GM19455 (cell line): Measurements from ENCODE around the gene MXD4.
"Not testable (repeated sequence)": the region's sequence is repeated elsewhere in the genome, so short reads cannot be mapped to it uniquely, and the experiment has no call there.

Experiments used
- ATAC-seq: cut with Tn5 transposase; IDR thresholded peaks from one replicate; pipeline ENCODE4 v1.9.1; 2021; ENCODE audit not compliant: unreplicated experiment

Gene MXD4

DNA sequence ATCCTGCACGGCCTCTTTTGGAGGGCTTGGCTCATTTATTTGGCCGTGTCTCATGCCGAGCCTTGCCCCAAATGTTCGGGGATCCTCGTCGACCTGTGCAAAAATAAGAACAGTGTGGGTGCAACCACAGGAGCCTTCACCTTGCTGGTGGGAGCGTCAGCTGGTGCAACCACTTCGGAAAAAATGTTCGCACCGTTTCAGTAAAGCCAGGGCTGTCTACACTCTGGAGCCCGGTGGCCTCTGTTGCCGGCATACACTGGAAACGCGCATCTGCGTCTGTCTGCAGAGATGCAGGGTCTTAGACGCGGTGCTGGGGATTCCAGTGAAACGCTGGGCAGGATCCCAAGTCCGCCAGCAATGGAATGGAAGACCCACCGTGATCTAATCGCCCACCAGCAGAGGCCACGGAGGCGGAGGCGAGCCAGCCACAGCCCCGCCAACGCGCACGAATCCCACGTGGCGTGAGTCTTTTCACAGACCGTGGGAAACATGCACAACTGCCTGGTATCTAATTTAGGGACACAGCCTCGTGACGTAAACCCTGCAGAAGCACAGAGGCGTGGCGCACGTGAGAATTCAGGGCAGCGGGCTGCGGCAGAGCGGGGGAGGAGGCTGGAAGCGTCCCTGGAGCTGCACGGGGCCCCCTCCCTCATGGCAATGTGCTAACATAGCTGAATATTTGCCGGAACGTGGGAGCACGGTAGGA, 13.8 kb upstream of the MXD4 start:
- ATAC-seq = no peak

DNA sequence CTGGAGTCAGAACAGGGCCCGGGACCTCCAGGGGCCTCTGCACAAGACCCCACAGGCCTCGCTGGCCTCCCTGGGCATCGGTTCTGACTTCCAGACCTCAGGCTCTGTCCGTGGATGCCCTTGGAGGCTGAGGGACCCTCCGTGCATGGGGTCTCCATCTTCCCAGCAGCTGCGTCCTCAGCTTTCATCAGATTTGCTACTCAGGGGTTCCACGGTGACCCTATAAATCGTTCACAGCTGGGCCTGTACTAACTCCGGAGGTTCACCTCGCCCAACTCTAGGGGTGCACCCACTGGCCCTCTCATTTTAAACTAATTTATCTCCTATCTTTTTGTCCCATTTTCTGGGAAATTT, 13.1 kb upstream of the MXD4 start:
- not testable (repeated sequence) for ATAC-seq

DNA sequence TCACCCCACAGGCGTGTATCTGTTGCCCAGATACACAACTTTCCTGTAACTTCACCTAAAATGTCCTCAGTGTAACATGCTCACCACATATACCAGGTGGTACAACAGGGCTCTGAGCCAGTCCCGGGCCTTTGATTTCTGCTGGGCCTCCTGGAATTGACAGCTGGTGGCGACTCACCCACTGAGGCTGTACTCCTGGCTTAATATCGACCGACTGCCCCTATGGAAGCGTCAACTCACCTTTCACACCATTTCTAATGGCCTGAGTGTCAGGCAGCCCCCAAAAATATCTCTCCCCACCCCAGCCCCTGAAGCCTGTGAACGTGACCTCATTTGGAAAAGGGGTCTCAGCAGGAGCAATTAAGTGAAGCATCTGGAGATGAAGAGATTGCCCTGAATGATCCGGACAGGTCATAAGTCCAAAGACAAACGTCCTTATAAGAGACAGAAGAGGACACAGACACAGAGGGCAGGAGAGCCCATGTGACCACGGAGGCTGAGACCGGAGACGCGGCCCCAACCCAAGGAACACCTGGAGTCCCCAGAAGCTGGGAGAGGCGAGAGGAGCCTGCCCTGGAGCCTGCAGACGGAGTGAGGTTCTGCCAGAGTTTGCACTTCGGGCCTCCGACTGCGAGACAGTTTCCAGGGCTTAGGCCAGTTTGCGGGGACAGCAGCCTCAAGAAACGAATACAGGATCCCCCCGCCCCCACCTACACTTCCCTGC, 12.6 kb upstream of the MXD4 start:
- ATAC-seq = no peak

DNA sequence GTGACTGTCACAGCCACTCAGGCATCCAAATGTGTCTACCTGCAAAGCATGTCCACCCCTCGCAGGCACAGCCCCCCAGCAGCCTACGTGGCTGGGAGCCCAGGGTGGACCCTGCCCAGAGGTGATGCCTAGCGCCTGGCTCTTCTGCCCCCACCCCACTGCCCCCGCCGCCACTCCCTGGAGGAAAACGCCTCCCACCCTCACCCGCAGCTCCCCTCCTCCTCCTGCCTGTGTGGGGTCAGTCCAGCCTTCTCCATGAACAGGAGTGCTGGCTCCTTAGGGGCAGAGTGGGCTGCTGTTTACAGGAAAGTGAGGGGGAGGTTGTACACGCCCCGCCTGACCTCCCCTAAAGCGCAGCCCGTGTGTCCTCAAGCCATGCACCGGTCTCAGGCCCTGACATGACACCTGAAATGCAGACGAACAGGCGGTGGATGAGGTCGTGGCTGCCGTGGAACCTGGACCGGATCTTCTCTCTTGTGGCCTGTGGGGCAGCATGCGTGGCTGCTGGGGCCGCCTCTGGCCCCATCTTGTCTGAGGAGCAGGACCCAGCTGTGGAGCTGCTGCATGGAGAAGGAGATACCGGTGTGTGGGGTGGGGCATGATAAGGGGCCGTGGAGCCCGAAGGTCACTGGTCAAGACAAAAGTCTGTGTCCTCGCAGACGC, 11.9 kb upstream of the MXD4 start:
- no peak for ATAC-seq

DNA sequence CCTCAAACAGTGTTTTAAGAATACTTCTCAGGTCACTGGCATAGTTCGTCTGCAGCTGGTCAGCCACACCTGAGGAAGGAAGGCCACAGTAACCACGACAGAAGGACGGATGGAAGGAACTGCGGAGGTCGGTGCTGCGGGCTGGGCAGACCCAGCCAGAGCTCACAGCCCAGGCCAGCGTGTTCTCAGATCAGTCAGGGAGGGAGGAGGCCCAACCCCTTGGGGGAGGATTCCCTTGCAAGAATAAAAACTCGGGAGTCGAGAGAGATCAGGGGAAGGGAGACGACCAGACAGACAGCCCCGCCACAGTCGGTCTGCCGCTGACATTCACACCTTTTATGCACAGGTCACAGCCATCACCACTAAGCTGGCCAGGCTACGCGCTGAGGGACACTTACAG, 11.3 kb upstream of the MXD4 start:
- ATAC-seq = no peak

DNA sequence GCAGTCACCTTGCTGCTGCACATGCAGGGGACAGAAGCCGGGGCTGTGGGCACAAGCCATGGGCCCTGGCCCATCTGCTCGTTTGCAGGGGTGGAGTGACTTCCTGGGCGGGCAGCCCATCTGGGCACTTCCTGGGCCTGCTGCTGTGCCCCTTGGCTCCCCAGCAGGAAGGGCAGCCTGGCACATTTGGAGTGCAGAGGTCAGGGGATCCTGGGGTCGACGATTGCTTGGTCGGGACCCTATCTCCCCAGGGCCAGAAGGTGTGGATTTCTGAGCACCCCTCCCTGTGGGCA, 10.9 kb upstream of the MXD4 start:
- ATAC-seq = no peak

DNA sequence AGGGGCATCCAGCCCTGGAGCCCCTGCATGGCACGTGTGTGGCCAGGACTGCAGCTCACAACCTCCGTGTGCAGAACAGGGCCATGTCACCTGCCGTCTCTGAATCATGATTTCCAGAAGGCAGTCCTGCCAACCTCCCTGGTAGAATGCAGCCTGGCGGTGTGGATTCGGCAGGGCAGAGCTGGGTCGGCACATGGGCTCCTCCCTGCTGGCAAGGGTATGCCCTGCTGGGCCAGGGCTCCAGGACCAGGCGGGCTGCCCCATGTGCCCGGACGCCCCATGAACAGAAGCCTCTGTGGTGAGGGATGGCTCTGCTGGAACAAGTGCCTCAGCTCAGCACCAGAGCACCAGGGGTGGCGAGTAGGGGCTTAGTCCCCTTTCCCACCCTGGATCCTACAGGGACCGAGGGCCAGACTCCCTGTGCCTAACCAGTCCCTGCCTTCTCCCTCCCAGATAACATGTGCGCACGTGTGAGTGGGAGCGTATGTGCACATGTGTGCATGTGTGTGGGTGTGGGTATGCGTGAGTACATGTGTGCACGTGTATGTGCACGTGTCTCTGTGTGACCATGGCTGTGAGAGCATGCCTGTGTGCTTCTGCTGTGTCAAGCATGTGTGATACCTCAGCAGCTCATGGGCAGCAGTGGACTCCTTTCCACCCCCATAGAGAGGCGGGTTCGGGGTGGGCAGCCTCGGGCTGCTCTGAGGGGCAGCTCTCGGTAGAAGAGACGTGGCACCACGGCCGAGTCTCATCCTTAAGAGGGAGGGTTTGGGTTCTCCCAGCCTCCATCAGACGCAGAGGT, 10.3 kb upstream of the MXD4 start:
- no peak for ATAC-seq

DNA sequence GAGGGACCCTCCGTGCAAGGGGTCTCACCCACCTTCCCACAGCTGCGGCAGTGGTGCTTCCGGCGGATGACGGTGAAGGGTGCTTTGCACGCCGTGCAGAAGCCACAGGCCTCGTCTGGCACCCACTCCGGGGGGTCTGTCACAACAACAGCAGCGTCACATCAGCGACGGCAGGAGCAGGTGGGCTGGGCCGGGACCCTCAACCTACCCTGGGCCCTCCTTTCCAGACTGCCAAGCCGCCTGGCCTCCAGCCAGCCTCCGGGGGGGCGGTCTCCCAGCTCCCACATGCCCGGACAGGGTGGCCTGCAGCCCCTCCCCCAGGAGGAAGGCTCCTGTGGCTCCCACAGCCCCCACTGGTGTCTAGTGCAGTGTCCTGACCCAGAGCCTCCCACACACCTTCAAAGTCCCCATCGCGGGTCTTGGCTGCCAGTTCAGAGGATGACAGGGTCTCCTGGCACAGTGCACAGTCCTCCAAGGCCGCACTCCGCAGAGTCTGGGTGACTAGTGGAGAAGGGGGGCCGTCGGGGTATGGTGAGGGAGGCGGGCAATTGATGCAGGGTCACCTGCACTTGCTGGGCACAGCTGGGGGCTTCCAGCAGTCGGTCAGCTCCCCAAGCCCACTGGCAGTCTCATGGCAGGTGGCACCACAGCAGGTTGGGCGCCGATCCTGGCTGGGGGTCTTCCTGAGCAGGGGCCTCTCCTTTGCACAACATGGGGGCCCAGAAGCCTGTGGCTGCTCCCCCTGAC, 9.5 kb upstream of the MXD4 start:
- no peak for ATAC-seq

DNA sequence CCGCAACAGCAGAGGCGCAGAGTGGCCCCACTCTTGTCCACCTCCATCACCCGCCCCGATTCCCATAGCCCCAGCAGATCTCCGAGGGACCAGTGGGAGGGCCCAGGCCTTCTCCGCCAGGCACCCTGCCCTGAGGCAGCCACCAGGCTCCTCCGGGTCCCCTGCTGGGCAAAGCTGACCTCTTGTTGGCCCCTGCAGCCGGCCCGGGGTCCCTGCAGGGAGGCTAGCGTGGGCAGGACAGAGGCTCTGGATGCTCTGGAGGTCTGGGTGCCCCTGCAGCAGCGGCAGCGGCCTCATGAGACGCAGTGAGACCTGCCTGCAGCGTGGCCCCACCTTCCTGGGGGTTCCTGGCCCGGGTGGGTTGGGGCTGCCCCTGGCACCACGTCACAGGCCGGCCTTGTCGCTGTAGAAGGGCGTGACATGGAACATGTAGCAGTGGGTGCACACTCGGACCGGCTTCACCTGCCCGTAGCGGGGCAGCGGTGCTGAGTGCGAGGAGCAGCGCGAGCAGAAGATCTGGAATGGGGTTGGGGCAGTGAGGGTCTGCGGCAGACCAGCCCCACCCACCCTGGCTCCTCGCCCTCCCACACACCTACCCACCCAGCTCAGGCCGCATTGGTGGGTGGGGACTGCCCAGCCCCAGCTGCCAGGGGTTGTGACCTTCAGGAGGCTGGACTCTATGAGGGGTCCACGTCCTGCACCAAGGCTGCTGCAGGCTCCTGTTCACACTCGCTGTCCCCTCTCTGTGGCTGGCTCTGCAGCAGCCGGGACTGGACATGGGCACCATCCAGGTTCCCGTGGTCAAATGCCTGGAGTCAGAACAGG, 8.6 kb upstream of the MXD4 start:
- no peak for ATAC-seq

DNA sequence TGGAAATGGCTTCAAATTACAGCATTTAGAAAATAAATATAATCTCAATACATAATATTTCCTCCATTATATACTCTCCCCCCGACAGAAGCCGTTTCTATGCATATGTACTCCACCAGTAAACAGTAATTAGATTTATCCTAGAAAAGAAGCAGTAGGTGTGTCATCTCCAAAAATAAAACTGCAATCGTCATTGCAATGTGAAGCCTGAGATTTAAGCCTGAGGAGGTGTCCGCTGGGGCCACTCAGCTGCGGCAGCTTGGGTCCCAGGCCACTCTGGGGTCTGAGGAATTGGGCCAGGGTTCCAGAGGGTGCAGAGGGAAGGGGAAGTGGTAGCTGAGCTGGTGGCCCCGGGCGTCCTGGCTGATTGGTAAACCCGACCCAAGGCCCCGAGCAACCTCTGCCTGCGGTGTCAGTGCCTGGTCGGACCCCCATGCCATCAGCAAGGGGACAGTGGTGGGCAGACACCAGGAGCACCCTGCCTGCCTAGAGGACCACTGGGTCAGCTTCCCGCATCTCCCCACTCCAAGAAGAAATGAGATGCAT, 7.8 kb upstream of the MXD4 start:
- ATAC-seq = no peak

DNA sequence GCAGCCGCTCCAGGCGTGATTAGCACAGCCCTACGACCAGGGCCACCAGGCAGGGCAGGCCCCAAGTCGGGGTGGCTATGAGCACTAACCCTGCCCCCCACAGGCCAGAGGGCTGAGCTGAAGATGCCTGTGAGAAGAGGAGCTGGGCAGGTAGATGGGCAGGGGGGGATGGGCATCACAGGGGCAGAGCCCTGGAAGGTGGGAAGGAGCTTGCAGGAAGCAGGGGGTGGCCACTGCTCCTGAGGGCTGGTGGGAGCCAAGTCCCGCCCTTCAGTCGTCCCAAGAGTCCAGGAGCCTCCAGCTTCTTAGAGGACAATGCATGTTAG, 7.3 kb upstream of the MXD4 start:
- ATAC-seq = no peak

DNA sequence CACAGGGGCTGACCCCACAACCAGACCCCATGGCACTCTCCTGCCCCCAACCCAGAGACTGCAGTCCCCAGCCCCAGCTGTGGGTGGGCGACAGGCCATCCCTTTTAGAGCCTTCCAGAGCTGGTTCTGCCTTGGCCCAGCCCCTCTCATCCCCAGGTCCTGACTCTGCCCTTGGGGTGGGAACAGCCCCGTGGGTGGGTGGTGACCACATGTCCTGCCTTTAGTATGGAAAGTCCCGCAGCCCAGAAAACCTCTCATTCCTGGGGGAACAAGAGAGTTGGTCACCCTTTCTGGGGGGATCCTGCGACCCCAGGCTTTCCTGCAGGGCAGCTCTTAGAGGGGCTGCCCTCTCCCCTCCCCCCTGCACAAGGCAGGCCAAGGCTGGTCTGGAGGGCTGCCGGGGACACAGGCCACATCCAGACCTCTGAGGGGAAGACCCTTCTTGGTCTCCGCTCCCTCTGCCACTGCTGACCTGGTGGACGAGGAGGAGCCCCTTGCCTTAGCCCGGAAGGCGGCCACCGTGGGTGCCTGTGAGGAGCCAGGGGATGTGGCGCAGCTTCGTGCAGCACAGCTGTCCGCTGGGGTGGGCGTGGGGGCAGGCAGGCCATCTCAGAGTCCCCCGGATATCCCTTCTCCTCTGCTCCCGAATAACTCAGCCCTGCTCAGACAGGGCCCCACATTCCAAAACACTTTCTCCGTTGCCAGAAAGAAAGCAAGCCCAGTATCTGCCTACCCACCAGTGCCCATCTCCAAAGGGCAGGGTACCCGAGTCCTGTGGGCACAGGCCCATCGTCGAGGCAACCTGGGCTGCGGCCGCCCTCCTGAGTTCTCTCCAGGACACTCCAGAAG, 6.7 kb upstream of the MXD4 start:
- no peak for ATAC-seq

DNA sequence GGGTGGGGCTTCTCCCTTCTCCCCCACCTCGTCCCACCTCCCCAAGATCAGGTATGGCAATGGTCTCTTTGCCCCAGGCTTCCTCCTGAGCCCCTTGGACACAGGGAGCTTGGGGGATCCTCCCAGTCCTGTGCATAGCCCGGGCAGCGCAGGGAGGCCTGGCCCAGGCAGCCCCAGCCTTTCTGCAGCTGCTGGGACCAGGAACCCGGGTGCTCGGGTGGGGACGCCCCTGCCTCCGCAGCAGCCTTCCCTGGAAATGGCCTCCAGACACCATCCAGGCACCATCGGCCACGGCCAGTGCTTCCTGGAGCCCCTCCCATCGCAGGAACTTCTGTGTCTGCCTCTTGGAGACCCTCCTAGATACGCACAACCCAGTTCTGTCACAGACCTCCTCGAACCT, 5.9 kb upstream of the MXD4 start:
- no peak for ATAC-seq

DNA sequence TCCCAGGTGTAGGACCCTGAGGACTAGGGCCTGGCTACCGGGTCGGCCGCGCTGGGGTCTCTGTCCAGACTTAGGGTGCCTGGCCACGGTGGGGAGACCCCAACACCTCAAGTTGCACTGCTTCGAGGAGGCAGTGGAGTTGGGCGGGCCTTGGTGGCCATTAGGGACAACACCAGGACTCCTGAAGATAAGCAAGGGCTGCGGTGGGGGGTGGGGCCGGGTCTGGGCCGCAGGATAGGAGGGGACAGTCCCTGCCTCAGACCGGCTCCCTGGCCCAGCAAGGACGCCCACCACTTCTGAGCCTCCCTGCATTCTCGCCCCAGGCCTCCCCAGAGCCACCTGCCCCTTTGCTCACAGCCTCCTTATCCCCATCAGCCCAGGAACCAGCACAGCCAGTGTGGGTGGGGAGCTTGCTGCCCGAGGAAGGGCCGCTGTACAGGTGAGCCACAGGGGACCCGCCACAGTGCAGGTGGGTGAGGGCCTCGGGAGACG, 5.5 kb upstream of the MXD4 start:
- no peak for ATAC-seq

DNA sequence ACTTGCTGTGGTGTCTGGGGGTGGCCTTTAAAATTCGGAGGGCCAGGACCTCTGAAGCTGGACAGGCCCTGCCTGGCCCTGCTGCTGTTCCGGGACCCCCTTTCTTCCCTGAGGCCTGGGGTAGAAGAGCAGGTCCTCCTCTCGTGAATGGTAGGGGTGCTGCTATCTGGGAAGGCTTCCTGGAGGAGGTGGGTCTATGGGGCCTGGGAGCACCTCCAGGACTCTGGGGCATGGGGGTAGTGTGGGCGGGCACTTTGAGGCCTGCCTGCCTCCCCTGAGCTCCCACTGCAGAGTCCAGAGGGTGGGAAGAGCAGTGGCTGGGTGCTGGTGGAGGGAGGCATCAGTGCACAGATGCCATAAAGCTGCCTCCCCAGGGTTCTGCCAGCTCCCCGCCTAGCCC, 4.9 kb upstream of the MXD4 start:
- ATAC-seq = no peak

DNA sequence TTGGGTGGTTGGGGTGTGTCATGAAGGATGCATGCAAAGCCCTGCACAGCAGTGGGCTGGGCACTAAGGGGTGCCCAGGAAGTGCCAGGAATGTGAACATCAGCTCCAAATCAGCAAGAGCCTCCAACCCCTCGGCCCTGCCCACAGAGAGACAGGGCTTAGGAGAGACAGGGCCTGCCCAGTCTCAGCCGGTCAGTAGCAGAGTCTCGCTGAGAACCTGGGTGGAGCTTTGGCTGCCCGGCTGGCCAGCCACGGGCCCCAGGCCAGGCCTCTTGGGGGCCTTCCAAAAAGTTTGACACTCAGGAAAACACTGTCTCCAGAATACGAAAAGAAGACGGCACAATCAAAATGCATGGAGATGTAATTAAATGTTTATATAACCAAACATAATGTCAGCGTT, 4.3 kb upstream of the MXD4 start:
- ATAC-seq = no peak

DNA sequence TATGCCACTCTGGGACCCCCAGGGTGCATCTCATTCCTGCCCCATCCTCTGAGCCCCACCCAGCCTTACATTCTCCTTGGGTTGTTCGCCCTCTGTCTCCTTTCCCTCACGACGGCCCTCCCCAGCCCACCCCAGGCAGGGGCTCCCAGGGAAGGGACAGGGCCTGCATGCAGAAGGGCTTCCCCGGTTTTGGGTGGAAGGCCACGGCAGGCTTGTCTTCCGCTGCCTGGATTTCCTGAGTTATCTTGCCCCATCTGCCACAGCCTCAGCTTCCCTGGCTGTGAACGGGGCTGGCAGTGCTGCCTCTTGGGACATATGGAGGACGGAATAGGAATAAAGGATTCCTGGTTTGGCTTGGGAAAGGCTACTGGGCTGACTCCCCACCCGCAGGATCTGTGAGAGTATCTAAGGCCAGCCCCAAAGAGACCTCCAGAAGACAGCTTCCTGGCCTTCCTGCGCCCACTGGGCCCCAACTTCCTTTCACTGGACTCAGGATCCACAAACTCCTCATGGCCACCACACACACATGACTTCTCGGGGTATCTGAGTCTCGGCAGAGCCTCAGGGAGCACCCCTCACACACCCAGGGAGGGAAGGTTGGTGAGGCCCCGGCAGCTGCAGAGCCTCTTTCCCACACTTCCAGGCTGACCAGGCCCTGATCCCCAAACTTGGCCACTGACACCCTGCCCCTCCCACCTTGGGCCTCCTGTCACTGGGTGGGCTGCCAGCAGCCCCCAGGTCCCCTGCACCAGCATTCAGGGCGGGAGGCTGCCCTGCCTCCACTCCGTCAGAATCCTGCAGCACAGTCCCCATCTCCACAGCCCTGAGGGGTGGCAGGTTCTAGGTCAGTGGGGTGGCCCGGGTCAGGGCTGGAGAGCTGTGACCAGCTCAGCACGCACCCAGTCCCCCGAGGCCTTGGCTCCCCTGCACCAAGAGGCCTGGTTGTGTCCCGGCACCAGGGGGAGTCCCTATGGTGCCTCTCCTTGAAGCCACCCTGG, 3.5 kb upstream of the MXD4 start:
- ATAC-seq = no peak
